NCI-H2196 treated with DMSO at 0.1 percent for 48 hours (cell line): Measurements from ENCODE around the gene PEX7.
"Not testable (repeated sequence)": the region's sequence is repeated elsewhere in the genome, so short reads cannot be mapped to it uniquely, and the experiment has no call there.

Experiments used
- DNase-seq: peaks from one replicate; lab custom pipeline; 2025; ENCODE audit not compliant: unreplicated experiment; lab: John Stamatoyannopoulos, UW

Gene PEX7

GRCh38 chr6:136895901-136896300, 73.5 kb downstream of the PEX7 start:
- DNase-seq, result no peak

- no peak for DNase-seq
Observed at GRCh38 chr6:136897071-136897470, 74.7 kb downstream of the PEX7 start.

GRCh38 chr6:136901212-136901784, 78.9 kb downstream of the PEX7 start:
- no peak for DNase-seq

GRCh38 chr6:136904477-136904876, 82.1 kb downstream of the PEX7 start:
- DNase-seq, result not testable (repeated sequence)

- DNase-seq, result no peak
Observed at GRCh38 chr6:136914947-136915346, 92.6 kb downstream of the PEX7 start.

GRCh38 chr6:136918706-136919105, 96.3 kb downstream of the PEX7 start:
- DNase-seq, result no peak

- DNase-seq, result no peak
Observed at GRCh38 chr6:136920216-136920615, 97.8 kb downstream of the PEX7 start.

GRCh38 chr6:136920671-136921380, 98.4 kb downstream of the PEX7 start:
- no peak for DNase-seq

GRCh38 chr6:136921381-136921935, 99.1 kb downstream of the PEX7 start:
- DNase-seq, result no peak

GRCh38 chr6:136921936-136922684, 99.7 kb downstream of the PEX7 start, which contains the start of gene SLC35D3:
Gene SLC35D3, plus strand, starts transcription at chr6:136922301. Its CDS starts 128 bp downstream, at chr6:136922429.
- DNase-seq, result no peak

- DNase-seq, result no peak
Observed at GRCh38 chr6:136922685-136923006, 100.3 kb downstream of the PEX7 start.

GRCh38 chr6:136923116-136923953, 100.9 kb downstream of the PEX7 start:
- DNase-seq, result no peak

GRCh38 chr6:136923954-136924673, 101.7 kb downstream of the PEX7 start:
- no peak for DNase-seq

GRCh38 chr6:136926383-136926782, 104.0 kb downstream of the PEX7 start:
- no peak for DNase-seq

GRCh38 chr6:136927292-136927691, 104.9 kb downstream of the PEX7 start:
- no peak for DNase-seq

GRCh38 chr6:136930528-136930927, 108.1 kb downstream of the PEX7 start:
- no peak for DNase-seq

GRCh38 chr6:136932599-136932998, 110.2 kb downstream of the PEX7 start:
- DNase-seq, result no peak

GRCh38 chr6:136945072-136945471, 122.7 kb downstream of the PEX7 start:
- DNase-seq, result no peak

- no peak for DNase-seq
Observed at GRCh38 chr6:136945711-136946121, 123.3 kb downstream of the PEX7 start.

GRCh38 chr6:136947037-136947436, 124.6 kb downstream of the PEX7 start:
- no peak for DNase-seq
